ENCODE measurements around the gene DUSP18. TPM values are rescaled to one million over a fixed set of nuclear protein-coding genes. Genes with fewer than 3 reads are reported as not detected.

Gene DUSP18
- polyA plus RNA-seq, 3 donors = 13.2 to 34.5 (median 18.9) TPM

DNA sequence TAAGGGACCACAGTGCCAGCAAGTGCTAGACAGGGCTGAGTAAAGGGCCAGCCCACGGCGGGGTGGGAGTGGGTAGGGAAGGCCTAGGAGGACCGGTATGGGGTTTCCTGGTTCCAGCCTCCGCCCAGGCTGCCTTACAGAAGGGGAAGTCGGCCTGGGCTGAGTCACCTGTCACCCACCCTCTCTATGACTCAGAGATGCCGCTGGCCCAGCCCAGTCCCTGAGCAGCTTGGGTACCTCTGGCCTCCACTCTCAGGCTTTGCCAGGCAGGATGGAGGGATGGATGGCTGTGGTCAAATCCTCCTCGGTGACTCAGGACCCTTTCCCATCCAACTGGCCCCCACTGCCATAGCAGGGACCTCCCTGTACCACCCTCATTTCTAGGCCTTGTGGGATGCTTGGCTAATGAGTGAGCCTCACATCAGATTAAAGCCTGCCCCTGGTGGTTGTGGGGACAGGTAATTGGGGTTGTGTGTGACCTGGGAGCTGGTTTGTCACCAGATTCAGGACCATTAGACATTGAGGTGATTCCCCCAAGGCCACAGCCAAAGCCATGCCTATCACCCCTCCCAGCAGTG, 18.2 kb downstream of the DUSP18 start:
- Mint-ChIP-seq H3K4me1 (peaks cover 21% of the 10 kb centered on the region), H3K27ac (peak overlapping the region; percentile 43 to 82 (median 57)), H3K9me3 (no peaks in the 10 kb centered on the region), H3K36me3 (peaks cover 4 to 8% of the 10 kb centered on the region in 2 donors), H3K27me3 (ENCODE audit: low read depth in 3 of 3) (no peaks in the 10 kb centered on the region), H3K4me3 (no peak overlapping the region)
- intact Hi-C loops (cut with micrococcal nuclease) = loop anchor here in 1 of 2 donors (2.0 kb wide), 1 partner anchor 15 kb away; the partner anchor contains the start of gene SLC35E4
- Histone ChIP-seq H3K27me3 (ENCODE audit: control insufficient read depth in 2 of 2, insufficient read depth in 2 of 2, low read length in 2 of 2) (no peaks in the 10 kb centered on the region), H3K27ac (ENCODE audit: low read depth in 1 of 2, low read length in 2 of 2) (peak overlapping the region in 1 of 2 donors; percentile 54), H3K4me2 (replicated peaks; ENCODE audit: extremely low read depth, low read length, poor library complexity, severe bottlenecking) (peak overlapping the region; percentile 4), H2AFZ (ENCODE audit: insufficient read depth, low read depth, low read length, poor library complexity, severe bottlenecking) (peak overlapping the region; percentile 27), H3K79me2 (ENCODE audit: insufficient read depth, low read length) (no peaks in the 10 kb centered on the region), H3K4me3 (replicated peaks in 1 of 3; ENCODE audit: low read depth in 2 of 3, low read length in 3 of 3) (no peak overlapping the region), H3K4me1 (ENCODE audit: control insufficient read depth in 1 of 2, insufficient read depth in 2 of 2, low read length in 2 of 2) (peaks cover 14 to 21% of the 10 kb centered on the region in 2 donors), H3K36me3 (replicated peaks in 1 of 2; ENCODE audit: control insufficient read depth in 1 of 2, insufficient read depth in 2 of 2, low read length in 2 of 2) (peaks cover 3 to 4% of the 10 kb centered on the region in 2 donors), H4K20me1 (ENCODE audit: insufficient read depth, low read length) (no peaks in the 10 kb centered on the region), H3K9ac (ENCODE audit: insufficient read depth, low read length, poor library complexity, severe bottlenecking) (no peak overlapping the region), H3K9me3 (replicated peaks in 1 of 2; ENCODE audit: control insufficient read depth in 1 of 2, insufficient read depth in 1 of 2, low read length in 2 of 2) (no peaks in the 10 kb centered on the region)
- WGBS (ENCODE audit: insufficient coverage) = no CpG with 5 or more reads among the region's 7 CpGs
- DNase-seq = peak; percentile 88 to 96 (median 95)
- TF ChIP-seq, protein P1, sequence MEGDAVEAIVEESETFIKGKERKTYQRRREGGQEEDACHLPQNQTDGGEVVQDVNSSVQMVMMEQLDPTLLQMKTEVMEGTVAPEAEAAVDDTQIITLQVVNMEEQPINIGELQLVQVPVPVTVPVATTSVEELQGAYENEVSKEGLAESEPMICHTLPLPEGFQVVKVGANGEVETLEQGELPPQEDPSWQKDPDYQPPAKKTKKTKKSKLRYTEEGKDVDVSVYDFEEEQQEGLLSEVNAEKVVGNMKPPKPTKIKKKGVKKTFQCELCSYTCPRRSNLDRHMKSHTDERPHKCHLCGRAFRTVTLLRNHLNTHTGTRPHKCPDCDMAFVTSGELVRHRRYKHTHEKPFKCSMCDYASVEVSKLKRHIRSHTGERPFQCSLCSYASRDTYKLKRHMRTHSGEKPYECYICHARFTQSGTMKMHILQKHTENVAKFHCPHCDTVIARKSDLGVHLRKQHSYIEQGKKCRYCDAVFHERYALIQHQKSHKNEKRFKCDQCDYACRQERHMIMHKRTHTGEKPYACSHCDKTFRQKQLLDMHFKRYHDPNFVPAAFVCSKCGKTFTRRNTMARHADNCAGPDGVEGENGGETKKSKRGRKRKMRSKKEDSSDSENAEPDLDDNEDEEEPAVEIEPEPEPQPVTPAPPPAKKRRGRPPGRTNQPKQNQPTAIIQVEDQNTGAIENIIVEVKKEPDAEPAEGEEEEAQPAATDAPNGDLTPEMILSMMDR (IDR thresholded peaks at IDR 0.05) = peak; percentile 30

DNA sequence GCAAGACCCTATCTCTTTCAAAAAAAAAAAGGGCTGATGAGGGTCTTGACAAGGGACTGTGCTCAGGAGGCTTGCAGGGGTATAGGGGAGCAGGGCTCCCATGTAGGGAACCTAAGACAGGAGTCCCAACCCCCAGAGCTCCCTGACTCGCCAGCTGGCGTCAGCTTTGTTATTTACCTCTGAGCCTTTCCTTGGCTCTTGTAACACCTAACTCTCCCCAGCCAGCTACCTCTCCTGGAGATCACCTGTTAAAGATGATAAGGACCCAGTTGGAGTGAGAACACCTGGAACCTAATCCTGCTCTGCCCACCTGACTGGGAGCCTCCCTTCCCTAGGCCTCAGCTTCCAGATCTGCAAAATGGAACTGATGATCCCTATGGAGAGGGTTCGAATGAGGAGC, 18.9 kb downstream of the DUSP18 start:
- peak overlapping the region; percentile 27 for H2AFZ ChIP-seq (ENCODE audit: insufficient read depth, low read depth, low read length, poor library complexity, severe bottlenecking)
- no peaks in the 10 kb centered on the region for H3K36me3 ChIP-seq (replicated peaks in 1 of 2; ENCODE audit: control insufficient read depth in 1 of 2, insufficient read depth in 2 of 2, low read length in 2 of 2)
- intact Hi-C loops (cut with micrococcal nuclease) = loop anchor here in 1 of 2 donors (2.0 kb wide), 1 partner anchor 14 kb away; the partner anchor contains the start of gene SLC35E4
- H3K79me2 ChIP-seq (ENCODE audit: insufficient read depth, low read length) = no peaks in the 10 kb centered on the region
- DNase-seq = no peak
- no peak overlapping the region for H3K4me3 ChIP-seq (replicated peaks in 1 of 3; ENCODE audit: low read depth in 2 of 3, low read length in 3 of 3)
- no peak overlapping the region for H3K4me2 ChIP-seq (replicated peaks; ENCODE audit: extremely low read depth, low read length, poor library complexity, severe bottlenecking)
- Mint-ChIP-seq H3K36me3 (peaks cover 0 to 2% of the 10 kb centered on the region in 2 donors), H3K27me3 (ENCODE audit: low read depth in 3 of 3) (no peaks in the 10 kb centered on the region), H3K4me3 (no peak overlapping the region), H3K9me3 (no peaks in the 10 kb centered on the region), H3K27ac (peak overlapping the region in 5 of 7 donors; percentile 32 to 82 (median 63)), H3K4me1 (peaks cover 21% of the 10 kb centered on the region)
- H3K9ac ChIP-seq (ENCODE audit: insufficient read depth, low read length, poor library complexity, severe bottlenecking) = no peak overlapping the region
- peak overlapping the region in 1 of 2 donors; percentile 54 for H3K27ac ChIP-seq (ENCODE audit: low read depth in 1 of 2, low read length in 2 of 2)
- WGBS (ENCODE audit: insufficient coverage) = 86% methylated on average over 1 of the region's 3 CpGs
- no peaks in the 10 kb centered on the region for H3K27me3 ChIP-seq (ENCODE audit: control insufficient read depth in 2 of 2, insufficient read depth in 2 of 2, low read length in 2 of 2)
- H3K9me3 ChIP-seq (replicated peaks in 1 of 2; ENCODE audit: control insufficient read depth in 1 of 2, insufficient read depth in 1 of 2, low read length in 2 of 2) = no peaks in the 10 kb centered on the region
- no peaks in the 10 kb centered on the region for H4K20me1 ChIP-seq (ENCODE audit: insufficient read depth, low read length)
- H3K4me1 ChIP-seq (ENCODE audit: control insufficient read depth in 1 of 2, insufficient read depth in 2 of 2, low read length in 2 of 2) = peaks cover 14 to 21% of the 10 kb centered on the region in 2 donors
- TF ChIP-seq, protein P1 (IDR thresholded peaks at IDR 0.05) = no peak
